Measurements from ENCODE around the gene EXTL2.

- TF ChIP-seq EZH2 (IDR thresholded peaks at IDR 0.05; ENCODE audit: low read length) = no peak
- no peak for TF ChIP-seq CTCF (optimal IDR thresholded peaks at IDR 0.05 in 1 of 3, IDR thresholded peaks at IDR 0.05 in 1 of 3, conservative IDR thresholded peaks at IDR 0.05 in 1 of 3; ENCODE audit: extremely low read depth in 1 of 3, insufficient read depth in 2 of 3, low read length in 3 of 3)
These were observed 48.9 kb upstream of the EXTL2 start for GRCh38 chr1:100943533-100943932.
